ENCODE results near the gene FBXL16. TPM values are rescaled to one million over a fixed set of nuclear protein-coding genes. Genes with fewer than 3 reads are reported as not detected.

FBXL16 gene
- total and polyA plus RNA-seq, 2 donors (not counting 1 experiment from before 2014, with no cell fraction given) = 0.07 TPM; not detected in 1

GRCh38 chr16:723695-724094, 18.1 kb upstream of the FBXL16 start:
- H2AFZ ChIP-seq (ENCODE audit: low read length) = no peak overlapping the region
- TF ChIP-seq EZH2 (IDR thresholded peaks at IDR 0.05; ENCODE audit: low read length, missing control alignments) = no peak
- TF ChIP-seq, protein P1, sequence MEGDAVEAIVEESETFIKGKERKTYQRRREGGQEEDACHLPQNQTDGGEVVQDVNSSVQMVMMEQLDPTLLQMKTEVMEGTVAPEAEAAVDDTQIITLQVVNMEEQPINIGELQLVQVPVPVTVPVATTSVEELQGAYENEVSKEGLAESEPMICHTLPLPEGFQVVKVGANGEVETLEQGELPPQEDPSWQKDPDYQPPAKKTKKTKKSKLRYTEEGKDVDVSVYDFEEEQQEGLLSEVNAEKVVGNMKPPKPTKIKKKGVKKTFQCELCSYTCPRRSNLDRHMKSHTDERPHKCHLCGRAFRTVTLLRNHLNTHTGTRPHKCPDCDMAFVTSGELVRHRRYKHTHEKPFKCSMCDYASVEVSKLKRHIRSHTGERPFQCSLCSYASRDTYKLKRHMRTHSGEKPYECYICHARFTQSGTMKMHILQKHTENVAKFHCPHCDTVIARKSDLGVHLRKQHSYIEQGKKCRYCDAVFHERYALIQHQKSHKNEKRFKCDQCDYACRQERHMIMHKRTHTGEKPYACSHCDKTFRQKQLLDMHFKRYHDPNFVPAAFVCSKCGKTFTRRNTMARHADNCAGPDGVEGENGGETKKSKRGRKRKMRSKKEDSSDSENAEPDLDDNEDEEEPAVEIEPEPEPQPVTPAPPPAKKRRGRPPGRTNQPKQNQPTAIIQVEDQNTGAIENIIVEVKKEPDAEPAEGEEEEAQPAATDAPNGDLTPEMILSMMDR (conservative IDR thresholded peaks at IDR 0.05 in 1 of 2, IDR thresholded peaks at IDR 0.05 in 1 of 2; ENCODE audit: low read depth in 1 of 2, low read length in 2 of 2) = no peak
- H4K20me1 ChIP-seq (ENCODE audit: control insufficient read depth, extremely low read depth, insufficient read depth, low read length) = no peaks in the 10 kb centered on the region
- no peak overlapping the region for H3K9ac ChIP-seq (ENCODE audit: insufficient read depth, low read length)
- peaks cover 9% of the 10 kb centered on the region for H3K4me1 ChIP-seq (ENCODE audit: control insufficient read depth, extremely low read depth, insufficient read depth, low read length)
- H3K4me3 ChIP-seq (replicated peaks in 1 of 4; ENCODE audit: control extremely low read depth in 1 of 4, insufficient read depth in 1 of 4, low read depth in 3 of 4, low read length in 4 of 4) = no peak overlapping the region
- no peak overlapping the region for H3K4me2 ChIP-seq (ENCODE audit: extremely low read depth, insufficient read depth, low read length)
- no peak overlapping the region for H3K27ac ChIP-seq (ENCODE audit: insufficient read depth, low read length)
- H3K36me3 ChIP-seq (ENCODE audit: control insufficient read depth, insufficient read depth, low read length) = peaks cover 2% of the 10 kb centered on the region
- H3K79me2 ChIP-seq (ENCODE audit: control insufficient read depth, insufficient read depth, low read length) = no peaks in the 10 kb centered on the region
- H3K27me3 ChIP-seq (ENCODE audit: control insufficient read depth, insufficient read depth, low read length) = no peaks in the 10 kb centered on the region
- DNase-seq (ENCODE audit: low read depth in 2 of 2) = no peak
- no peaks in the 10 kb centered on the region for H3K9me3 ChIP-seq (ENCODE audit: control insufficient read depth, insufficient read depth, low read depth, low read length)

GRCh38 chr16:722835-723633, 17.4 kb upstream of the FBXL16 start:
- no peak overlapping the region for H2AFZ ChIP-seq (ENCODE audit: low read length)
- H3K27ac ChIP-seq (ENCODE audit: insufficient read depth, low read length) = no peak overlapping the region
- peaks cover 2% of the 10 kb centered on the region for H3K36me3 ChIP-seq (ENCODE audit: control insufficient read depth, insufficient read depth, low read length)
- peaks cover 9% of the 10 kb centered on the region for H3K4me1 ChIP-seq (ENCODE audit: control insufficient read depth, extremely low read depth, insufficient read depth, low read length)
- no peak overlapping the region for H3K9ac ChIP-seq (ENCODE audit: insufficient read depth, low read length)
- no peak overlapping the region for H3K4me2 ChIP-seq (ENCODE audit: extremely low read depth, insufficient read depth, low read length)
- TF ChIP-seq, protein P1 (conservative IDR thresholded peaks at IDR 0.05 in 1 of 2, IDR thresholded peaks at IDR 0.05 in 1 of 2; ENCODE audit: low read depth in 1 of 2, low read length in 2 of 2) = no peak
- TF ChIP-seq EZH2 (IDR thresholded peaks at IDR 0.05; ENCODE audit: low read length, missing control alignments) = no peak
- H3K9me3 ChIP-seq (ENCODE audit: control insufficient read depth, insufficient read depth, low read depth, low read length) = no peaks in the 10 kb centered on the region
- H3K27me3 ChIP-seq (ENCODE audit: control insufficient read depth, insufficient read depth, low read length) = no peaks in the 10 kb centered on the region
- H3K79me2 ChIP-seq (ENCODE audit: control insufficient read depth, insufficient read depth, low read length) = no peaks in the 10 kb centered on the region
- no peaks in the 10 kb centered on the region for H4K20me1 ChIP-seq (ENCODE audit: control insufficient read depth, extremely low read depth, insufficient read depth, low read length)
- no peak for DNase-seq (ENCODE audit: low read depth in 2 of 2)
- H3K4me3 ChIP-seq (replicated peaks in 1 of 4; ENCODE audit: control extremely low read depth in 1 of 4, insufficient read depth in 1 of 4, low read depth in 3 of 4, low read length in 4 of 4) = no peak overlapping the region

GRCh38 chr16:721765-722540, 16.4 kb upstream of the FBXL16 start:
- Histone ChIP-seq H3K4me3 (replicated peaks in 1 of 4; ENCODE audit: control extremely low read depth in 1 of 4, insufficient read depth in 1 of 4, low read depth in 3 of 4, low read length in 4 of 4) (peak overlapping the region in 3 of 4 experiments; percentile 71 to 88 (median 80)), H4K20me1 (ENCODE audit: control insufficient read depth, extremely low read depth, insufficient read depth, low read length) (no peaks in the 10 kb centered on the region), H3K9me3 (ENCODE audit: control insufficient read depth, insufficient read depth, low read depth, low read length) (no peaks in the 10 kb centered on the region), H3K27me3 (ENCODE audit: control insufficient read depth, insufficient read depth, low read length) (no peaks in the 10 kb centered on the region), H3K79me2 (ENCODE audit: control insufficient read depth, insufficient read depth, low read length) (no peaks in the 10 kb centered on the region), H2AFZ (ENCODE audit: low read length) (no peak overlapping the region), H3K36me3 (ENCODE audit: control insufficient read depth, insufficient read depth, low read length) (peaks cover 2% of the 10 kb centered on the region), H3K4me1 (ENCODE audit: control insufficient read depth, extremely low read depth, insufficient read depth, low read length) (peaks cover 9% of the 10 kb centered on the region), H3K4me2 (ENCODE audit: extremely low read depth, insufficient read depth, low read length) (peak overlapping the region; percentile 75), H3K27ac (ENCODE audit: insufficient read depth, low read length) (no peak overlapping the region), H3K9ac (ENCODE audit: insufficient read depth, low read length) (no peak overlapping the region)
- TF ChIP-seq, protein P1 (conservative IDR thresholded peaks at IDR 0.05 in 1 of 2, IDR thresholded peaks at IDR 0.05 in 1 of 2; ENCODE audit: low read depth in 1 of 2, low read length in 2 of 2) = no peak
- TF ChIP-seq EZH2 (IDR thresholded peaks at IDR 0.05; ENCODE audit: low read length, missing control alignments) = no peak
- no peak for DNase-seq (ENCODE audit: low read depth in 2 of 2)
